ENCODE data around the gene RNF223. TPM values are rescaled to one million over a fixed set of nuclear protein-coding genes. Genes with fewer than 3 reads are reported as not detected.

RNF223 gene
- total and polyA plus RNA-seq, 2 donors (not counting 3 experiments of a cell fraction or from before 2014, with no cell fraction given), result not detected

DNA sequence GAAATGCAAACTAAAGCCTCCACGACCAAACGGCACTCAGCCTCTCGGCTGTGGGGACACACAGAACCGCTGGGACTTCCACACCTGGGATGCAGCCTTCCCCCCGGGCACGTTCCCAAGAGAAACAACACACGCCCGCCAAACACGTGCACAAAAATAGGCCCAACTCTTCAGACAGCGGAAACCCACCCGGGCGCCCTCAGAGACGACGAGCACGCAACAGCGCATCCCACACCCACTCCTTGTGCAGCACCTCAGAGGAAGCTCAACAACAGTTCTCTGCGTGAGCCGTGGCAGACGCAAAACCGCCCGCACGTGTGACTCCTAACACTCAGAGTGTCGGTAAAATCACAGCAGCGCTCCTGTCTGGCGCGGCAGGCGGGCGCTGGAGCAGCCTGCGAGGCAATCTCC lies 36.5 kb upstream of the RNF223 start:
- Histone ChIP-seq H3K27ac (ENCODE audit: insufficient read depth, low read depth, low read length) (no peak overlapping the region), H3K9ac (replicated peaks; ENCODE audit: extremely low read depth, insufficient read depth, low read length) (no peak overlapping the region), H3K4me3 (replicated peaks in 1 of 3; ENCODE audit: insufficient read depth in 1 of 3, low read depth in 1 of 3, low read length in 3 of 3) (no peak overlapping the region), H3K4me1 (ENCODE audit: control insufficient read depth, extremely low read depth, insufficient read depth, low read length) (no peaks in the 10 kb centered on the region), H3K27me3 (ENCODE audit: control insufficient read depth in 2 of 2, insufficient read depth in 2 of 2, low read length in 2 of 2) (no peaks in the 10 kb centered on the region), H3K9me1 (replicated peaks; ENCODE audit: control insufficient read depth, extremely low read depth, insufficient read depth, low read length) (no peaks in the 10 kb centered on the region), H3K4me2 (ENCODE audit: insufficient read depth, low read length) (no peak overlapping the region), H3K79me2 (ENCODE audit: control insufficient read depth, insufficient read depth, low read length) (peaks cover 2% of the 10 kb centered on the region), H3K36me3 (ENCODE audit: control insufficient read depth in 2 of 2, extremely low read depth in 1 of 2, insufficient read depth in 2 of 2, low read length in 2 of 2) (no peaks in the 10 kb centered on the region), H4K20me1 (replicated peaks; ENCODE audit: control insufficient read depth, extremely low read depth, insufficient read depth, low read length) (no peaks in the 10 kb centered on the region), H2AFZ (ENCODE audit: low read depth, low read length) (no peak overlapping the region), H3K9me3 (replicated peaks; ENCODE audit: control insufficient read depth, insufficient read depth, low read length) (no peaks in the 10 kb centered on the region)
- dilution Hi-C loops (cut with MboI; ENCODE audit: extremely low pct_ligation_motif_present, low sequenced_read_pairs) (no loop called here), intact Hi-C loops (cut with micrococcal nuclease) (no loop called here)
- FAIRE-seq (no peak), DNase-seq (ENCODE audit: low read depth, low spot score) (no peak)
- POLR2A ChIA-PET, result no interaction called here
- BruUV-seq (replicated peaks), result no TSS peak
- CTCF ChIA-PET, result no interaction called here
- TF ChIP-seq MYC (IDR thresholded peaks at IDR 0.05; ENCODE audit: low read depth, low read length), result no peak
- no peak for TF ChIP-seq EZH2 (IDR thresholded peaks at IDR 0.05; ENCODE audit: borderline replicate concordance, low read depth, low read length, severe bottlenecking)
- no peak for TF ChIP-seq POLR2AphosphoS5 (IDR thresholded peaks at IDR 0.05; ENCODE audit: insufficient read depth, low read depth, low read length)
- no peak for TF ChIP-seq GATA2 (IDR thresholded peaks at IDR 0.05; ENCODE audit: insufficient read depth, insufficient read length, low read depth, low read length)
- no peak for TF ChIP-seq POLR2A (IDR thresholded peaks at IDR 0.05; ENCODE audit: low read depth, low read length)
- no peak for TF ChIP-seq JUN (IDR thresholded peaks at IDR 0.05; ENCODE audit: borderline replicate concordance, insufficient read depth, insufficient read length, low read depth)

DNA sequence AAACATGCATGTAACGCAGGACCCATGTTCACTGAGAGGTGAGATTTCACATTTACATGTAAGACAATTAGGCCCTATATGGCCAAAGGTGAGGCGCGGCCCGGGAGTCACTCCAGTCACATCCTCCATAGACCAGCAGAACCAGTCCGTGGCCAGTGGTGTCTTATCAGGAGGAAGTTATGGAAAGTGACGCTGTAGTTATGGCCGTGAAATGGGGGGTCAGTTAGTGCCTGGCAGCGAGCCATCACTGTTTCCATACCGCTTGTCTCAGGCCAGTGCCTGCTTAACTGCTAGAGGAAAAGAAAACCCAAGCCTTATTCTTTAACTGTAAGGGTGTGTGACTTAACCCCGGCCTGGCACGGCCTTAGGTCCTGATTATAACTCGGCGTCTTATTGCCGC lies 35.6 kb upstream of the RNF223 start:
- Histone ChIP-seq H3K27me3 (ENCODE audit: control insufficient read depth in 2 of 2, insufficient read depth in 2 of 2, low read length in 2 of 2) (no peaks in the 10 kb centered on the region), H3K4me2 (ENCODE audit: insufficient read depth, low read length) (no peak overlapping the region), H3K27ac (ENCODE audit: insufficient read depth, low read depth, low read length) (no peak overlapping the region), H3K4me3 (replicated peaks in 1 of 3; ENCODE audit: insufficient read depth in 1 of 3, low read depth in 1 of 3, low read length in 3 of 3) (no peak overlapping the region), H3K9me3 (replicated peaks; ENCODE audit: control insufficient read depth, insufficient read depth, low read length) (no peaks in the 10 kb centered on the region), H2AFZ (ENCODE audit: low read depth, low read length) (no peak overlapping the region), H3K9ac (replicated peaks; ENCODE audit: extremely low read depth, insufficient read depth, low read length) (no peak overlapping the region), H4K20me1 (replicated peaks; ENCODE audit: control insufficient read depth, extremely low read depth, insufficient read depth, low read length) (no peaks in the 10 kb centered on the region), H3K9me1 (replicated peaks; ENCODE audit: control insufficient read depth, extremely low read depth, insufficient read depth, low read length) (no peaks in the 10 kb centered on the region), H3K4me1 (ENCODE audit: control insufficient read depth, extremely low read depth, insufficient read depth, low read length) (no peaks in the 10 kb centered on the region), H3K79me2 (ENCODE audit: control insufficient read depth, insufficient read depth, low read length) (peaks cover 2% of the 10 kb centered on the region), H3K36me3 (ENCODE audit: control insufficient read depth in 2 of 2, extremely low read depth in 1 of 2, insufficient read depth in 2 of 2, low read length in 2 of 2) (no peaks in the 10 kb centered on the region)
- POLR2A ChIA-PET, result no interaction called here
- FAIRE-seq, result no peak
- intact Hi-C loops (cut with micrococcal nuclease) (no loop called here), dilution Hi-C loops (cut with MboI; ENCODE audit: extremely low pct_ligation_motif_present, low sequenced_read_pairs) (no loop called here)
- no peak for TF ChIP-seq GATA2 (IDR thresholded peaks at IDR 0.05; ENCODE audit: insufficient read depth, insufficient read length, low read depth, low read length)
- BruUV-seq (replicated peaks), result no TSS peak
- DNase-seq (ENCODE audit: low read depth, low spot score), result peak; percentile 36
- CTCF ChIA-PET, result no interaction called here
